ENCODE measurements around the gene AGRN. TPM values are rescaled to one million over a fixed set of nuclear protein-coding genes. Genes with fewer than 3 reads are reported as not detected.
A peak's percentile ranks its signal among the peaks of the same experiment; 100 is the strongest.

The AGRN gene
- total RNA-seq, 1 donor from 2014 or later, result 166 TPM

GRCh38 chr1:1050577-1051052, 30.7 kb downstream of the AGRN start:
- Mint-ChIP-seq H3K4me1 (ENCODE audit: unreplicated experiment) (no peaks in the 10 kb centered on the region), H3K27me3 (no peaks in the 10 kb centered on the region), H3K4me3 (no peak overlapping the region), H3K9me3 (no peaks in the 10 kb centered on the region), H3K27ac (no peak overlapping the region), H3K36me3 (peaks cover 10% of the 10 kb centered on the region)
- no peak for TF ChIP-seq CTCF (conservative IDR thresholded peaks at IDR 0.05)
- no peak for DNase-seq (ENCODE audit: extremely low spot score, unreplicated experiment)

DNA sequence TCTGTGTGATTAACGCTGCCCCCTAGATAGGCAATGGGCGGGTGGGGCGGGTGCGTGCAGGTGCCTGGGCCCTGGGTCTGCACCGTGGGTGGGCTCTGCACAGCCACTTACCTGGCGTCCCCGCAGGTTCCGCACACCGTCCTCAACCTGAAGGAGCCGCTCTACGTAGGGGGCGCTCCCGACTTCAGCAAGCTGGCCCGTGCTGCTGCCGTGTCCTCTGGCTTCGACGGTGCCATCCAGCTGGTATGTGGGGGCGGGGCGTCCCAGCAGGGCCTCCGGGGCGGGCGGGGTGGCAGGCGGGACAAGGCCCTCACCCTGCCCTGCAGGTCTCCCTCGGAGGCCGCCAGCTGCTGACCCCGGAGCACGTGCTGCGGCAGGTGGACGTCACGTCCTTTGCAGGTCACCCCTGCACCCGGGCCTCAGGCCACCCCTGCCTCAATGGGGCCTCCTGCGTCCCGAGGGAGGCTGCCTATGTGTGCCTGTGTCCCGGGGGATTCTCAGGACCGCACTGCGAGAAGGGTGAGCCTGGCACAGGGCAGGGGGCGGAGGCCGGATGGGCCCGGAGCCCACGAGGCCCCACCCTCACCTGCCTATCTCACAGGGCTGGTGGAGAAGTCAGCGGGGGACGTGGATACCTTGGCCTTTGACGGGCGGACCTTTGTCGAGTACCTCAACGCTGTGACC, 31.3 kb downstream of the AGRN start:
- Mint-ChIP-seq H3K27ac (no peak overlapping the region), H3K4me1 (ENCODE audit: unreplicated experiment) (no peaks in the 10 kb centered on the region), H3K4me3 (no peak overlapping the region), H3K9me3 (no peaks in the 10 kb centered on the region), H3K27me3 (peaks cover 3% of the 10 kb centered on the region), H3K36me3 (peaks cover 10% of the 10 kb centered on the region)
- DNase-seq (ENCODE audit: extremely low spot score, unreplicated experiment), result no peak
- TF ChIP-seq CTCF (conservative IDR thresholded peaks at IDR 0.05), result no peak

- Mint-ChIP-seq H3K4me1 (ENCODE audit: unreplicated experiment) (no peaks in the 10 kb centered on the region), H3K4me3 (no peak overlapping the region), H3K27ac (peak overlapping the region; percentile 2), H3K9me3 (no peaks in the 10 kb centered on the region), H3K36me3 (peaks cover 10% of the 10 kb centered on the region), H3K27me3 (peaks cover 5% of the 10 kb centered on the region)
- no peak for TF ChIP-seq CTCF (conservative IDR thresholded peaks at IDR 0.05)
- no peak for DNase-seq (ENCODE audit: extremely low spot score, unreplicated experiment)
Observed at GRCh38 chr1:1052003-1052840, 32.3 kb downstream of the AGRN start.

- Mint-ChIP-seq H3K4me3 (no peak overlapping the region), H3K27ac (no peak overlapping the region), H3K9me3 (no peaks in the 10 kb centered on the region), H3K36me3 (peaks cover 10% of the 10 kb centered on the region), H3K27me3 (peaks cover 13% of the 10 kb centered on the region), H3K4me1 (ENCODE audit: unreplicated experiment) (peaks cover under 1% of the 10 kb centered on the region)
- DNase-seq (ENCODE audit: extremely low spot score, unreplicated experiment), result no peak
- no peak for TF ChIP-seq CTCF (conservative IDR thresholded peaks at IDR 0.05)
Observed at GRCh38 chr1:1053022-1053421, 33.1 kb downstream of the AGRN start.

GRCh38 chr1:1053682-1054081, 33.8 kb downstream of the AGRN start:
- H3K36me3 Mint-ChIP-seq, result peaks cover 10% of the 10 kb centered on the region
- H3K4me1 Mint-ChIP-seq (ENCODE audit: unreplicated experiment), result peaks cover 5% of the 10 kb centered on the region
- no peak for DNase-seq (ENCODE audit: extremely low spot score, unreplicated experiment)
- H3K4me3 Mint-ChIP-seq, result no peak overlapping the region
- no peaks in the 10 kb centered on the region for H3K9me3 Mint-ChIP-seq
- peaks cover 20% of the 10 kb centered on the region for H3K27me3 Mint-ChIP-seq
- TF ChIP-seq CTCF (conservative IDR thresholded peaks at IDR 0.05), result no peak
- no peak overlapping the region for H3K27ac Mint-ChIP-seq
